ENCODE measurements around the gene HFE. TPM values are rescaled to one million over a fixed set of nuclear protein-coding genes. Genes with fewer than 3 reads are reported as not detected.
"Not testable (repeated sequence)": the region's sequence is repeated elsewhere in the genome, so short reads cannot be mapped to it uniquely, and the experiment has no call there.

HFE gene
- polyA plus RNA-seq, 1 experiment: 21.4 TPM

DNA sequence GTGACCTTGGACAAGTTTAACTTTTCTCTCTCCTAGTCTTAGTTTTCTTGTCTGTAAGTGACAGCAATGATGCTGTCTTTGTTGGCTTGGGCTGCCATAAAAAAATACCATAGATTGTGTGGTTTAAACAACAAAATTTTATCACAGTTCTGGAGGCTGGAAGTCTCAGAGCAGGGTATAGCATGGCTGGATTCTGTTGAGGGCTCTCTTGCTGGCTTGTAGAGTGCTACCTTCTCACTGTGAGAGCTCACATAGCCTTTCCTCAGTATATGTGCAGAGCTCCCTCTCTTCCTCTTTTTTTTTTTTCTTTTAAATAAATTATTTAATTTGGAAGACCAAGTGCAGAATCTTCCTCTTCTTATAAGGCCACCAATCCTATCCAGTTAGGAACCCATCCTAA lies 26.3 kb downstream of the HFE start:
- ChIA-PET CTCF (interaction anchor here (1.2 kb wide), 1 partner anchor 87 kb away, joined by 4 read pairs; no protein-coding TSS in a partner anchor), POLR2A (interaction anchor here (0.6 to 0.9 kb wide), 2 partner anchors 10 to 13 kb away, joined by 6 read pairs; a partner anchor contains a TSS)
- DNase-seq (ENCODE audit: low read depth, low spot score): no peak
- TF ChIP-seq, protein P1, sequence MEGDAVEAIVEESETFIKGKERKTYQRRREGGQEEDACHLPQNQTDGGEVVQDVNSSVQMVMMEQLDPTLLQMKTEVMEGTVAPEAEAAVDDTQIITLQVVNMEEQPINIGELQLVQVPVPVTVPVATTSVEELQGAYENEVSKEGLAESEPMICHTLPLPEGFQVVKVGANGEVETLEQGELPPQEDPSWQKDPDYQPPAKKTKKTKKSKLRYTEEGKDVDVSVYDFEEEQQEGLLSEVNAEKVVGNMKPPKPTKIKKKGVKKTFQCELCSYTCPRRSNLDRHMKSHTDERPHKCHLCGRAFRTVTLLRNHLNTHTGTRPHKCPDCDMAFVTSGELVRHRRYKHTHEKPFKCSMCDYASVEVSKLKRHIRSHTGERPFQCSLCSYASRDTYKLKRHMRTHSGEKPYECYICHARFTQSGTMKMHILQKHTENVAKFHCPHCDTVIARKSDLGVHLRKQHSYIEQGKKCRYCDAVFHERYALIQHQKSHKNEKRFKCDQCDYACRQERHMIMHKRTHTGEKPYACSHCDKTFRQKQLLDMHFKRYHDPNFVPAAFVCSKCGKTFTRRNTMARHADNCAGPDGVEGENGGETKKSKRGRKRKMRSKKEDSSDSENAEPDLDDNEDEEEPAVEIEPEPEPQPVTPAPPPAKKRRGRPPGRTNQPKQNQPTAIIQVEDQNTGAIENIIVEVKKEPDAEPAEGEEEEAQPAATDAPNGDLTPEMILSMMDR (IDR thresholded peaks at IDR 0.05; ENCODE audit: low read depth, low read length): no peak
- no peaks in the 10 kb centered on the region for H3K27me3 ChIP-seq (ENCODE audit: control insufficient read depth, insufficient read depth, low read length)
- H3K4me3 ChIP-seq (ENCODE audit: low read depth, low read length): no peak overlapping the region
- H3K9me3 ChIP-seq (ENCODE audit: control insufficient read depth, insufficient read depth, low read length): no peaks in the 10 kb centered on the region
- H3K27ac ChIP-seq (ENCODE audit: low read depth, low read length): no peak overlapping the region

DNA sequence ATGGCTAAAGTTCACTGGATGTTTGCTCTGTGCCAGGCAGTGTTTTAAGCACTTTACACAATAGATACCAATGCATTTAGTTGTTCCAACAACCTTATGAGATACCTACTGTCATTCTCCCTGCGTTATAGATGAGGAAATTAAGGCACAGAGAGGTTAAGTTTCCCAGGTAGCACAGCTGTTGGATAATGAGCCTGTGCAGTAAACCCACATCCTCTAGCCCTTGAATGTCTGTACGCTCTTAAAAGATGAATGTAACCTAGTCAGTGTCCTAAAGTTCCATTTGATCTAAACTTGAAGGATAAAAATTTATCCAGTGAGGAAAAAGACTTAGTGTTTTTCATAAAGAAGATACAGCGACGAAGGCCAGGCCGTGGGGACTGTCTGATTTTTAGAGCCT lies 28.0 kb downstream of the HFE start:
- Histone ChIP-seq H3K4me3 (ENCODE audit: low read depth, low read length) (no peak overlapping the region), H3K9me3 (ENCODE audit: control insufficient read depth, insufficient read depth, low read length) (no peaks in the 10 kb centered on the region), H3K27me3 (ENCODE audit: control insufficient read depth, insufficient read depth, low read length) (no peaks in the 10 kb centered on the region), H3K27ac (ENCODE audit: low read depth, low read length) (no peak overlapping the region)
- CTCF ChIA-PET: interaction anchor here (0.9 to 2.0 kb wide), 3 partner anchors 11 to 18 kb away, joined by 3 to 5 read pairs (median 4); no protein-coding TSS in a partner anchor
- POLR2A ChIA-PET: no interaction called here
- TF ChIP-seq, protein P1 (IDR thresholded peaks at IDR 0.05; ENCODE audit: low read depth, low read length): no peak
- no peak for DNase-seq (ENCODE audit: low read depth, low spot score)

DNA sequence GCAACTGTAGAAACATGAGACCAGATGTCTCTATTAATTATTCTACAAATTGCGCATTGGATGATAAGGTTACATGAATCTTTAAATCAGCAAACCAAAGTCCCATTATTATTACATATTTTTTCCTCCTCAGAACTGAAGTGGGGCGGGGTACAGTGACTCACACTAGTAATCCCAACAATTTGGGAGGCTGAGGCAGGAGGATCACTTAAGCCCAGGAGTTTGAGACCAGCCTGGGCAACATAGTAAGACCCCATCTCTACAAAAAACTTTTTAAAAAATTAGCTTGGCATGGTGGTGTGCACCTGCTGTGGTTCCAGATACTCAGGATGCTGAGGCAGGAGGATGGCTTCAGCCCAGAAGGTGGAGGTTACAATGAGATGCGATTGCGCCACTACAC lies 29.0 kb downstream of the HFE start:
- TF ChIP-seq, protein P1 (IDR thresholded peaks at IDR 0.05; ENCODE audit: low read depth, low read length): no peak
- no peak overlapping the region for H3K27ac ChIP-seq (ENCODE audit: low read depth, low read length)
- POLR2A ChIA-PET: no interaction called here
- no peak overlapping the region for H3K4me3 ChIP-seq (ENCODE audit: low read depth, low read length)
- no peak for DNase-seq (ENCODE audit: low read depth, low spot score)
- H3K9me3 ChIP-seq (ENCODE audit: control insufficient read depth, insufficient read depth, low read length): no peaks in the 10 kb centered on the region
- CTCF ChIA-PET: interaction anchor here (2.0 kb wide), 1 partner anchor 19 kb away, joined by 5 read pairs; no protein-coding TSS in a partner anchor
- H3K27me3 ChIP-seq (ENCODE audit: control insufficient read depth, insufficient read depth, low read length): no peaks in the 10 kb centered on the region

DNA sequence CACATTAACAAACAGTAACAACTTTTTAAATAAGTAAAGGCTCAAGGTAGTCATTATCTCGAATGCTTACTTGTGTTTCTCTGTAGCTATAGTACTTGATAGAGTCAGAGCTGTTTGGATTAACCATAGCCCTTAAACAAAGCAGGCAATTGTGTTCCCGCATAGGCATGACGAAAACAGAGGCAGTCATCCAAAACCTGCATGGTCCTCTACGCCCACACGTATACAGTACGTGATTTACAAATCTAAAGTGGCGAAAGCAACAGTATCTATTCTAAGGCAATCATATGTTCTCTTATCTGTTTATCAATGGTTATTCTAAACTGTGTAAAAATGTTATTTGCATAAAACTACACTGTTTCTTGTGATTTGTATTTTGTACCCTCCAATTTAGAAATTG lies 31.8 kb downstream of the HFE start:
- DNase-seq (ENCODE audit: low read depth, low spot score): no peak
- TF ChIP-seq, protein P1 (IDR thresholded peaks at IDR 0.05; ENCODE audit: low read depth, low read length): no peak
- ChIA-PET CTCF (interaction anchor here (1.2 to 3.2 kb wide), 3 partner anchors 22 to 56 kb away, joined by 4 to 15 read pairs (median 13); no protein-coding TSS in a partner anchor), POLR2A (interaction anchor here (0.5 kb wide), 1 partner anchor 16 kb away, joined by 7 read pairs; a partner anchor contains a TSS)
- H3K4me3 ChIP-seq (ENCODE audit: low read depth, low read length): no peak overlapping the region
- H3K9me3 ChIP-seq (ENCODE audit: control insufficient read depth, insufficient read depth, low read length): no peaks in the 10 kb centered on the region; the same call in 1 of the 2 replicates
- no peak overlapping the region for H3K27ac ChIP-seq (ENCODE audit: low read depth, low read length)
- no peaks in the 10 kb centered on the region for H3K27me3 ChIP-seq (ENCODE audit: control insufficient read depth, insufficient read depth, low read length)

DNA sequence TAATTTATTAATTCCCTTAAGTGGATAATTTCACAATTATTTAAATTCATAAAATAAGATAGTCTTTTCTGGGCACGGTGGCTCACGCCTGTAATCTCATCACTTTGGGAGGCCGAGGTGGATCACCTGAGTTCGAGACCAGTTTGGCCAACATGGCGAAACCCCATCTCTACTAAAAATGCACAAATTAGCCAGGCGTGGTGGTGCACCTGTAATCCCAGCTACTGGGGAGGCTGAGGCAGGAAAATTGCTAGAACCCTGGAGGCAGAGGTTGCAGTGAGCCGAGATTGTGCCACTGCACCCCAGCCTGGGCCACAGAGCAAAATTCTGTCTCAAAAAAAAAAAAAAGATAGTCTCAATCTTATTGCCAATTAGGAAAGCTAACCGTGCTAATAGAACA lies 32.9 kb downstream of the HFE start:
- H3K27me3 ChIP-seq (ENCODE audit: control insufficient read depth, insufficient read depth, low read length); H3K4me3 ChIP-seq (ENCODE audit: low read depth, low read length); H3K9me3 ChIP-seq (ENCODE audit: control insufficient read depth, insufficient read depth, low read length); DNase-seq (ENCODE audit: low read depth, low spot score); H3K27ac ChIP-seq (ENCODE audit: low read depth, low read length): not testable (repeated sequence)
- CTCF ChIA-PET: interaction anchor here (1.2 to 3.2 kb wide), 3 partner anchors 23 to 57 kb away, joined by 4 to 15 read pairs (median 13); no protein-coding TSS in a partner anchor
- POLR2A ChIA-PET: interaction anchor here (0.6 to 0.7 kb wide), 2 partner anchors 15 to 76 kb away, joined by 3 to 8 read pairs; no protein-coding TSS in a partner anchor
